Measurements from ENCODE around the gene PAPPA2. TPM values are rescaled to one million over a fixed set of nuclear protein-coding genes. Genes with fewer than 3 reads are reported as not detected.
"Not testable (repeated sequence)": the region's sequence is repeated elsewhere in the genome, so short reads cannot be mapped to it uniquely, and the experiment has no call there.

The PAPPA2 gene, protein sequence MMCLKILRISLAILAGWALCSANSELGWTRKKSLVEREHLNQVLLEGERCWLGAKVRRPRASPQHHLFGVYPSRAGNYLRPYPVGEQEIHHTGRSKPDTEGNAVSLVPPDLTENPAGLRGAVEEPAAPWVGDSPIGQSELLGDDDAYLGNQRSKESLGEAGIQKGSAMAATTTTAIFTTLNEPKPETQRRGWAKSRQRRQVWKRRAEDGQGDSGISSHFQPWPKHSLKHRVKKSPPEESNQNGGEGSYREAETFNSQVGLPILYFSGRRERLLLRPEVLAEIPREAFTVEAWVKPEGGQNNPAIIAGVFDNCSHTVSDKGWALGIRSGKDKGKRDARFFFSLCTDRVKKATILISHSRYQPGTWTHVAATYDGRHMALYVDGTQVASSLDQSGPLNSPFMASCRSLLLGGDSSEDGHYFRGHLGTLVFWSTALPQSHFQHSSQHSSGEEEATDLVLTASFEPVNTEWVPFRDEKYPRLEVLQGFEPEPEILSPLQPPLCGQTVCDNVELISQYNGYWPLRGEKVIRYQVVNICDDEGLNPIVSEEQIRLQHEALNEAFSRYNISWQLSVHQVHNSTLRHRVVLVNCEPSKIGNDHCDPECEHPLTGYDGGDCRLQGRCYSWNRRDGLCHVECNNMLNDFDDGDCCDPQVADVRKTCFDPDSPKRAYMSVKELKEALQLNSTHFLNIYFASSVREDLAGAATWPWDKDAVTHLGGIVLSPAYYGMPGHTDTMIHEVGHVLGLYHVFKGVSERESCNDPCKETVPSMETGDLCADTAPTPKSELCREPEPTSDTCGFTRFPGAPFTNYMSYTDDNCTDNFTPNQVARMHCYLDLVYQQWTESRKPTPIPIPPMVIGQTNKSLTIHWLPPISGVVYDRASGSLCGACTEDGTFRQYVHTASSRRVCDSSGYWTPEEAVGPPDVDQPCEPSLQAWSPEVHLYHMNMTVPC (N-terminal part only)
- total RNA-seq (ENCODE audit: insufficient read depth, low replicate concordance): 2.4 TPM

DNA sequence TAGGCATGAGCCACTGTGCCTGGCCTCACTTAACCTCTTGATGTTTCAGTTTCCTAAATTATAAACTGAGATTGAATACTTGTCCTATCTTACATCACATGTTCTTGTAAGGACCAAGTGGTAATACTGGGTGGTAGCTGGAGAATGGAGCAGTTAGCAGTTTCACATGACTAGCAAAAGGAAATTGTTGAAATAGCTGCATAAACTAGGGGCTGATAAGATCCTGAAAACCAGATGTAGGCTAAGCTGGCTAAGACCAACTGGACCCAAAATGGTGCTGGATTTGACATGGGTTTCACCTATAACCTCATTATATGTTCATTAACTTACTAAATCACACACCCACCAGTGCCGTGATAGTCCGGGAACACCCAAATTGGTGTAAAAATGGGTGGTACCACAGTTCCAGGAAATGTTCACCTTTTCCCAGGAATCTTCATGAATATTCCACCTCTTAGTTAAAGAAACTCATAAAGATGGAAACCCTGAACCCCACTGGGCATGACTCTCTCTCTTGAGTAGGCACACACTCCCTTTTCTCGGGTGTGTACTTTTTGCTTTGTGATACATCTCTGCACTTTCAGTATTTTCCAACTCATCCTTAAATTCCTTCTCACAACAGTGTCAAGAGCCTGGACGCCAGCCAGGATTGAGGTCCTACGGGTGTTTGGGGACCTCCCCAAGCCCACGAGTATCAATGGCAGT, at the start of gene PAPPA2:
PAPPA2 (plus strand) TSS at position 502 of the 705 bp plus-strand sequence. CDS start 93,148 bp downstream, outside the sequence.
- peak; percentile 2 for DNase-seq (ENCODE audit: low spot score)

DNA sequence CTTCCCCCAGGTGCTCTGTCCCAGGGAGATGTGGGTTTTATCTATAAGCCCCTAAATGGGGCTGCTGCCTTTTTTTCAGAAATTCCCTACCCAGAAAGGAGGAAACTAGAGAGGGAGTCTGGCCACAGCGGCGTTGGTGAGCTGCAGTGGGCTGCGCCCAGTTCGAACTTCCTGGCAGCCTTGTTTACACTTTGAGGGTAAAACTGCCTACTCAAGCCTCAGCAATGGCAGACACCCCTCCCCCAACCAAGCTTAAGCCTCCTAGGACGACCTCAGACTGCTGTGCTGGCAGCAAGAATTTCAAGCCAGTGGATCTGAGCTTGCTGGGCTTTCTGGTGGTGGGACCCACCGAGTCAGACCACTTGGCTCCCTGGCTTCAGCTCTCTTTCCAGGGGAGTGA, 46.2 kb upstream of the PAPPA2 start:
- no peak for DNase-seq (ENCODE audit: low spot score)

DNA sequence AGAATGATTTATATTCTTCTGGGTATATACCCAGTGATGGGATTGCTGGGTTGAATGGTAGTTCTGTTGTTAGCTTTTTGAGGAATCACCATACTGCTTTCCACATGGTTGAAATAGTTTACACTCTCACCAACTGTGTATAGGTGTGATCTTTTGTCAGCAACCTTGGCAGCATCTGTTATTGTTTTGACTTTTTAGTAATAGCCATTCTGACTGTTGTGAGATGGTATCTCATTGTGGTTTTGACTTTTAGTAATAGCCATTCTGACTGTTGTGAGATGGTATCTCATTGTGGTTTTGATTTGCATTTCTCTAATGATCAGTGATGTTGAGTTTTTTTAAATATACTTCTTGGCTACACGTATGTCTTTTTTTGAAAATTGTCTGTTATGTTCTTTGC, 43.4 kb upstream of the PAPPA2 start:
- not testable (repeated sequence) for DNase-seq (ENCODE audit: low spot score)

DNA sequence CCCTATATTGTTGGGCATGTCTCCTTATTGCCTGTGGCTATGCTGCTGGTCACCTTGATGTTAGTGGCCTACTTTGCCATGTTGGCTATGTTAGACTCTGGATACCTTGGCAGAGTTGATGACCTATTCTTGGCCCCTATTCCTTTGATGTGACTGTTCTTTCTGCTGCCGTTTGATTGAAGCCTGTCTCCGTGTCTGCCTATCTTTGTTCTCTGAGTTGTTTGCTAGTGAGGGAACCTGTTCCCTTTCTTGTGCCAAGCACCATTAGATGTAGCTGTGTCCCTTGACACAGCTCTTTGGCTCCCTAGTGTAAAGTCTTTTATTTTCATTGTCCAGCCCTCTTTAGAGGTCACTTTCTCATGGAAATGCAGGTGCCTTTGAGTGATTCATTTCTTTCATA, 28.7 kb upstream of the PAPPA2 start:
- DNase-seq (ENCODE audit: low spot score): no peak

DNA sequence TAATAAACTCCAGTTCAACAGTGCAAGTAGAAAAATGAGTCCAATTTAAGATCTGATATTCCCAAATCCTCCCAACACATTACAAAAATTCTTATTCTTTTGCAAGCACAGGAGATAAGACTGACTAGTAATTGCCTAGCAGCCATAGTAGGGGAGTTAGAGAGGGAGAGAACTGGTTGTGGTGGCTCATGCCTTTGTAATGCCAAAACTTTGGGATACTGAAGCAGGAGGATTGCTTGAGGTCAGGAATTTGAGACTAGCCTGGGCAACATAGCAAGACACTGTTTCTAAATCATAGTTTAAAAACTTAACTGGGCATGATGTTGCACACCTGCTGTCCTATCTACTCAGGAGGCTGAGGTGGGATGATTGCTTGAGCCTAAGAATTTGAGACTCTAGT, 26.7 kb upstream of the PAPPA2 start:
- DNase-seq (ENCODE audit: low spot score): no peak

DNA sequence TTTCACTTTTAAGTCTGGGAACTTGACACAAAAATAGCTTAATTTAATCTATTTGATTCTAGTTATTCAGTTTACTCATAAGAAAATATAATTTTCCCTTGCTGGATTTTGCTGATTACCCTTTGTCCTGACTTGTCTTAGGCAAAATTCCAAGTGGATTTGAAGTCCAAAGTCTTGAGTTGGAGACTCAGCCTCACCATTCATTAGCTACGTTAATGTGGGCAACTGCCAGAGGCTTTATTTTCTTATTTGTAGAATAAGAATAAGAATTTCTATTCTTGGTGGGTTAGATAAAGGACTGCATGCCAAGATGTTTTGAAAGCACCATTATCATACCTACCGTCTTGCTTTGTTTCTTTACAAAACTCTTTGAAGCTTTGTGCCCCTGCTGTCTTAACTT, 22.8 kb upstream of the PAPPA2 start:
- no peak for DNase-seq (ENCODE audit: low spot score)

DNA sequence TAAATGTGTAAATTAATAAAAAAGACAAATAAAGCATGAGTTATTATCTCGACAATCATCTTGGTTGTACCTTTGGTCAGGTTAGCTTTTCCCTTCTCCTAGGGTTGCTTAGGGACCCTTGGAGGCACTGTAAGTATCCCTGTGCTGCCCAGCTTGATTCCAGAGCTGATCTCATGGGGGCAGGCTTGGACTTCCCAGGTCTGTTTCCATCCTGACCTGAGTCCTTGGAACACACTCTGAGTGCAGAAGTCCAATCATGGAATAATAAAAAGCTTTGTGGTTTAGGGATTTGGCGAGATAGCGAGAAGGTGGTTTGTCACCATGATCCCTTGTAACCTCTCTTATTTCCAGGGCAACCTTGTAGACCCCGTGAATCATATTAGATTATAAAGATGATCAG, 18.7 kb upstream of the PAPPA2 start:
- DNase-seq (ENCODE audit: low spot score): no peak

DNA sequence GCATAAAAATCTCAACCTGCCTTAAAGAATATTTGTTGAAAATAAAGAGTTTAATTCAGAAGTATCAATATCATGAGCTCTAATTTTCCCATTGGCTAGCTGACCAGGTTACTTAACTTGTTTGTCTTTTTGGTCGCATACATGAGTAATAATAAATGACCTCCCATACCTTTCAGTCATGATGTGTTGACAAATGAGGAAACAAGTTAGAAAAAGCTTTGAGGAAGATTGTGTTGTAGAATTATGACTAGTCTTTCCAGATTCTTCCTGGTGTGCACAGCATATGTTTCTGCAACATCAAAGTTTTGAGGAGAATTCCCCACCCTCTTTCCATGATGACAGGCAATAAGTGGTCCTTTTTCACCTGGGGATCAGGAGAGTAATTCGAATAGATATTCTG, 17.6 kb upstream of the PAPPA2 start:
- no peak for DNase-seq (ENCODE audit: low spot score)

DNA sequence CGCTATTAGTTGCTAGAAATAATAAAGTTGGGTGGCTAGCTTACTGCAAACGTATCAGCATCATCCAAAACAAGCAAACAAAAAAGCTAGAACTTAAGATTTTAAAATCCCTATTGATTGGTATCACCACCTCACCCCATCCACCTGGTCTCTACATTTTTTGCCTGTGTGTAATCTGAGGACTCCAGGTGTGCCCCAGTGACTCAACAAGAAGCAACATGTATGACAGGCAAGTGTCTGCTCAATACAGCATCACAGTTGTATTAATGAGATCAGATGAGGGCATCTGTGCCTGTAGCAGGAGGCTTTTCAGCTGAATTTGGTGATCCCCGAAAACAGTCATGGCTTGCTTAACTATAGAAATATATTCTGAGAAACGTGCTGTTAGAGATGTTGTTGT, 14.6 kb upstream of the PAPPA2 start:
- no peak for DNase-seq (ENCODE audit: low spot score)

DNA sequence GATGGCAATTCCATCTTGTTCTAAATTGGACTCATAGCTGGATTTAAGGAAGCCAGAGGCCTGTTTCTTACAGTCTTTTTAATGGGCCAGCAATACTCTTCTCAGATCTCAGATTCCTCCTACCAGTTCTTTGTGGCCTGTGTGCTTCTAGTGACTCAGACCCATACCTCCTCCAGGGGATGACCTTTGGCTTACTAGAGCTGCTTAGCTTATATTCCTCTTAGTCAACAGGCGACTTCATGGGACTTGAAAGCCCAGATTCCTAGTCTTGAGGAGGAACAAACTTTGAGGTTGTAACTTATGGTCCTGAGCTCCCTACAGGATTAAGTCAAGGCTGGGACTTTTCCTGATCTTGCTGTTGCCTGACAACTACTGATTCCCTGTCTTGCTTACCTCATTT, 12.4 kb upstream of the PAPPA2 start:
- no peak for DNase-seq (ENCODE audit: low spot score)

DNA sequence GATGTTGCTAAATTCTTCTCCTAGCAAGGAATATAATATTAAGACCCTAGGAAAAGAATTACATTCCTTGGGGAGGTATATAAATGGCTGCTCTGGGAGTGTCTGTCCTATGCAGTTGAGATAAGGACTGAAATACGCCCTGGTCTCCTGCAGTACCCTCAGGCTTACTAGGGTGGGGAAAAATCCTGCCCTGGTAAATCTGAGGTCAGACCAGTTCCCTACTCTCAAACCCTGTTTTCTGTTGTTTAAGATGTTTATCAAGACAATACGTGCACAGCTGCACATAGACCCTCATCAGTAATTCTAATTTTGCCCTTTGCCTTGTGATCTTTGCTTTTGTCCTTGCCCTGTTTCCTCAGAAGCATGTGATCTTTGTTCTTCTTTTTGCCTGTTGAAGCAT, 11.2 kb upstream of the PAPPA2 start:
- not testable (repeated sequence) for DNase-seq (ENCODE audit: low spot score)

DNA sequence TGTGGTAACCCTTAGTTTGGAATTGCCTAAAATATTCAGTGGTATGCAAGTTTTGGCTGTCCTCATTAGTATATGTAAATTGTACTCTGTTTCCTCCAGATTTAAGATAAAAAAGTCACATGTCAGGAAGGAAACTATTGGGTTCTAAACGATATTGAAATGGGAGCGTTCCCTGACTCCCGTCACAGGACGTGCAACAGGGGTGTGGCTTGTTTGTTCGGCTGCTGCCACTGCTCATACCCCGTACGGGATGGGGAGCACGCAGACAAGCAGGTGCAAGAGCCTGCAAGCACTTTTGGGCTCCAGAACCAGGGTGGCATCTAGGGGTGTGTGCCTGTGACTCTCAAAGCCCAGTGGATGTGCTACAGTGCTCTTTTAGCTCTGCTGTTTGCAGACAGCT, 6.2 kb upstream of the PAPPA2 start:
- DNase-seq (ENCODE audit: low spot score): no peak

DNA sequence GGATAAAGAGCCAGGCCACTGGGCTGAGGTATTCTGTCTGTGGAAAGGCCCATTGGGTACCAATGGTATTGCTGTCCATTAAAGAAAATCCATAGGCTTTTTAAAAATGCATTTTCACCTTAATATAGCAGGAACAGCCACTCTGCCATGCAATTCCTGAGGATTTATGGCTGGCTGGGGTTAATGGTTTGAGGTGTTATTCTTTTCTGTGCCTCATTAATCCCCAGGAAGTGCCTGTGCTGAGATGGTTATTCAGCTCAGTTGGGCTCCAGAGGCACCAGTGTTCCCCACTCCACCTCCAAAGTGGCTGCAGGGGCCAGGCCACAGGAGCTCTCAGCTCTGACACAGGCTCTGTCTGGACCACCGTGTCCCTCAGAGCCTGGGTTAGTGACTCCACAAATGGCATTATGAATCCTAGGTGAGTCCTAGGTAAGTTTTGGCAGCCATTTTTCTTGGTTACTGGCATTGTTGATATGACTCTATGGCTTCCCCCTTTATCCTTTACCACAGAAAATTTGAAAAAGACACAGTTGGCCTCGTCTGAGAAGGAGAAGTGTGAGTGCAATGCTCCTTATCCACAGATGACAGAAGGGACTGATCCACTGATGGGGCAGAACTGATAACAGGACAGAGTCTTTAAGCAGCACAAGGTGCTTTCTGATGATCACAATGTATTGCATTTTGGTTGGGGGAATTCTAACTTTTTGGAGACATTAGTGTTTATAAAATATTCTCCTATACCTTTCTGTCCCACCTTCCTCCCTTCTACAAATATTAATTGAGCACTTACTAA, 2.2 kb upstream of the PAPPA2 start:
- DNase-seq (ENCODE audit: low spot score): no peak

DNA sequence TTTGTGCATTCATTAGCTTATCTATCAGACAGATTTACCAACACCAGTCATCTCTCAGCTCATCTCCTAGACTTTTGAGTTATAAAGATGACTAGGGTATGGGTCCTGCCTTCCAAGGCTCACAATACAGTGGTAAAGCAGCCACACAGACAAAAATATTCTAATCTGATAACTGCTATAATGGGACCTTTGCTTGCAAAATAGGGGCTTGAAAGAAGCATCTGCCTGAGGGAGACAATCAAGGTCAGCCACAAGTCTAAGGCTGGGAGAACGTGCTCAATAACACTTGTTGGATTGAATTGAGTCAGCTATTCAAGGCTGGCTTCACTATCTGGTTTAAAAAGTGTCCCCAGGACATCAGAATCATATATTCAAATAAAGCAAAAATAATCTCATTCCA, 1.4 kb upstream of the PAPPA2 start:
- no peak for DNase-seq (ENCODE audit: low spot score)

DNA sequence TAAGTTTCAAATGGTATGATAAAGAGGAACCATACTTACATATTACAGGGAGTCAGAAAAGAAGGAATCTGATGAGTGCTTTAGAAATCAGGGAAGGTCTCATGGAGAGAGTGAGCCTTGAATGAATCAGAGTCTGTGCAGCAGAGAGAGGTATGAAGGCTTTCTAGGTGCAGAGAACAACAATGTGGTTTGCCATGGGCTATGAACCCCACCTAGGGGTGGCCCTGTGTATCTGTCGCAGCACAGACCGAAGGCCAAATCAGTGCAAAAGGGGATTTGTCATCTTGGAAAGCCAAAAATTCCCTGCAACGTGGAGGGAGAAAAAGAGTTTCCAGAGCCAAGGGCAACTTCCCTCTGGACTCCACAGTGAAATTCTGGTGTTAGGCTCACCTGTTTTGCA, 3.5 kb downstream of the PAPPA2 start:
- no peak for DNase-seq (ENCODE audit: low spot score)

DNA sequence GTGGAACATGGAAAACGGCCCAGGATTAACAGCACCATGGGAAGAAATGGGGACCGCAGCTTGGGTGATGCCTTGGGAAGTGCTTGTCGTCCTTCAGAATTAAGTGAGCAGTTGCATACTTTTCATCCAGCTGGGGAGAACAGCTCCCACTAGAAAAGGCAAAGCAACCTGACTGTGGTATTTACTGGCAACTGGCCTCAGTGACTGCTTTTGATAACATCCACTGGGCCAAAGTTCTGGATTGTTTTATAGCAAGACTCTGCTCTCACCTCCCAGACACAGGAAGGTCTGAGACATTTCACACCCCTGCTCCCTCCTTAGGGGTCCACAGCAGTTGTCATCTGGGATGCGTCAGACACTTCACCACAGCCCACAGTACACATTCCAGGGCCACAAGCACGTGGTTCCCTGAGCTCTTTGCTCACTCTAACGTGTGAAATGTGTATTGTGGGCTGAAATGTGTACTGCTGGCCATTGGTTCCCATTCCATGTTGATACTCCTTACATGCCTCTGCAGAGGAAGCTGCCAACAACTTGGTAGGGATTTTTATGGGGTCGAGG, 6.6 kb downstream of the PAPPA2 start:
- DNase-seq (ENCODE audit: low spot score): no peak

DNA sequence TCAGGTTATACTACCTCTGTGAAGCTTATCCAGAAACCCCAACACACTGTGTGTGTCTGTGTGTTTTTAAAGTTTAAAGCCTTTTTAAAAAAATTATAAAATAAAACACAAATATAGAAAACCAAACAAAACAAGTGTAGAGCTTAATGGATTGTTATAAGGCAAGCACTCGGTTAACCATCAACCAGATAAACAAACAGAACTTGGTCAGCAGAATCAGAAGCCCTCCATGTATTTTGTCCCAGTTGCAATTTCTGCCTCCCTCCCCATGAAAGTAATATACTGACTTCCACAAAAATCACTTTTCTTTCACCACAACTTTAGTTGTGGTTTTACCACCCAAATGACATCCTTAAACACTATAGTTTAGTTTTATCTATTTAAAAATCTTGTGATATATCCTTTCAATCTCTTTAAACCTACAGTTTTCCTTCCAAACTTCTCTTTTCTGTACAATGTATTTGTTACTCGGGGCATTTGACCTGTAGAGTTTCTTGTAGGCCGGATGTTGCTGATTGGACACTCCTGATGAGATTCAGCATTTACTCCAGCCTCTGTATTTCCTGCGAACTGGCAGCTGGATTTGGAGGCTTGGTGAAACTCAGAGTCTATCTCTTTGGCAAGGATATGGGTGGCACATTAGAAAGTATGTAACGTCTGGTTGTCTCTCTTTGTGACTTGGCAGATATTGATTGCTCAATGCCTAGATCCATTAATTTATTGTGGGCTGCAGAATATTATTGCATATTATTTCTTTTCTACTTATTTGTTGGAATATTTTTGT, 8.6 kb downstream of the PAPPA2 start:
- DNase-seq (ENCODE audit: low spot score): no peak

DNA sequence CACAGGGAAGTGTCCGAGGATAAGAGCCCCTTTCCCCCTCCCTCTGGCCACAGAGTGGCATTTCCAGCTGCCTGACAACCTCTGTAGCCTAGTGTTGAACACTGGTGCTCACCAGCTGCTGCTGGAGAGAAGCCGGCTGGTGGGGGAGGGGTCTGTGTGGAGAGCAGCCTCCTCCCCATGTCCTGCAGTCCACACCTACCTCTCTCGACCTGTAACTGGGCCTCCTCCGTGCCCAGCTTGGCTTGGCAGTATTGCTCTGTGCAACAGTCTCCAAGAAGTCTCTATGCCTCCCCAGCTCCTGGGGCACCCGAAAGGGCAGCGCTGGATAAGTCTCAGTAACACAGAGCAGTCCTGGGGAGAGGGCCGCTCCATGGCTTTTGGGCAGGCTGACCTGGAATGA, 17.0 kb downstream of the PAPPA2 start:
- DNase-seq (ENCODE audit: low spot score): no peak

DNA sequence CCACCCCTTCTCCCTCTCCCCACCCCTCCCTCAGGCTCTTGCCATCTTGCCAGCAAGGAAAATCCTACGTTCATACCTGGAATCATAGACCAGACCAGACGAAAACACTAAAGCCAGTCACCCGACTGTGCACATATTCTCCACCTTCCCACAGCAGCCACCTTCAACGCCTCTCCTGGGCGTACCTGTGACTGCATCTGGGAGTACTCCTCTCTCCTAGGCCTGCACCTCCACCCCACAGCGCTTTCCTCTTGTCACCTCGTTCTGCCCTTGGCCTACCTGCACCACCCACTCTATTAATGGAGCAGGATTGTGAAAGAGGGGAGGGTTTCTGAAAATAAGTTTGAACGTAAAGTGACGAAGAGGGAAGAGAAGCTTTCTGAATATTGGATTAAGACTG, 17.8 kb downstream of the PAPPA2 start:
- DNase-seq (ENCODE audit: low spot score): no peak

DNA sequence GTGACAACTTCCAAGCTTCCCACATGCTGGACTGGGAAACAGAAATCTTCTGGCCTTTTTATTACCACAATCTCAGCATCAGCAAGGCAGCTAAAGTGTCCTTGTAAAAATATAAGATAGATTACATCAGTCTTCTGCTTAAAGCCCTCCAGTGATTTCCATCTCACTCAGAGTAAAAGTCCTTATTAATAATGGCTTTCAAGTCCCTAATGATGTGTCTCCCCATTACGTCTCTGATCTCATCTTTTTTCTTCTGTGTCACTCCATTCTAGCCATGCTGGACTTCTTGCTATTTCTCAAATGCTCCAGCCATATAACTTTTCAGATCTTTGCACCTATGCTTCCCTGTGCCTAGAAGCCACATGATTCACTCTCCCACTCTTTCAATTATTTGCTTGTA, 22.1 kb downstream of the PAPPA2 start:
- DNase-seq (ENCODE audit: low spot score): no peak

Data from umbilical cord (tissue), 2 donors.